HepG2 (cell line): ENCODE measurements around the gene AP3M1. TPM values are rescaled to one million over a fixed set of nuclear protein-coding genes. Genes with fewer than 3 reads are reported as not detected.

Experiments
- ARID2 ChIP-seq: sonication (generic); formaldehyde crosslinking; IDR thresholded peaks from 2 replicates; pipeline ENCODE4 v1.8.1; 2022; ENCODE audit warnings: mild to moderate bottlenecking, missing genetic modification reagents, borderline replicate concordance
- CCAR2 ChIP-seq: fragments of 200-400 bp; formaldehyde crosslinking; optimal IDR thresholded peaks from 2 replicates; pipeline ENCODE3; 2018; ENCODE audit warnings: low read depth, mild to moderate bottlenecking, low read length, moderate library complexity
- DNMT3B ChIP-seq: conservative IDR thresholded peaks from 2 replicates; pipeline ENCODE4 v1.6.1; 2016; ENCODE audit warnings: missing biosample characterization, control low read depth
- HIVEP1 ChIP-seq: sonication (generic); formaldehyde crosslinking; IDR thresholded peaks from 2 replicates; pipeline ENCODE4 v1.4.0; 2020; ENCODE audit warnings: mild to moderate bottlenecking, missing genetic modification reagents
- KDM3A ChIP-seq: IDR thresholded peaks from 2 replicates; pipeline ENCODE4 v1.6.1; 2018; ENCODE audit warnings: low read depth, missing compliant biosample characterization
- MXD4 ChIP-seq: IDR thresholded peaks from 2 replicates; pipeline ENCODE4 v1.6.1; 2016; ENCODE audit warnings: mild to moderate bottlenecking, missing biosample characterization, missing genetic modification reagents
- NR2F2 ChIP-seq: IDR thresholded peaks from 2 replicates; pipeline ENCODE4 v1.6.1; 2012; ENCODE audit warnings: low read depth, inconsistent platforms, borderline replicate concordance
- NR3C1 ChIP-seq: sonication (generic); formaldehyde crosslinking; IDR thresholded peaks from 2 replicates; pipeline ENCODE4 v1.4.0; 2020; ENCODE audit warnings: missing genetic modification reagents
- RELA ChIP-seq: sonication (generic); formaldehyde crosslinking; IDR thresholded peaks from 2 replicates; pipeline ENCODE4 v1.4.0; 2020; ENCODE audit warnings: missing genetic modification reagents
- RFX1 ChIP-seq: fragments of 450-650 bp; IDR thresholded peaks from 2 replicates; pipeline ENCODE4 v1.6.1; 2017
- SOX13 ChIP-seq, 3 experiments: fragments of 450-650 bp in 1 of 3; sonication (generic) in 1 of 3; formaldehyde crosslinking in 1 of 3; IDR thresholded peaks in 2 of 3; conservative IDR thresholded peaks in 1 of 3; 2 replicates each; pipeline versions ENCODE4 v1.5.0 to v1.6.1; 2016 to 2020; ENCODE audit warnings: antibody characterized with exemption in 1 of 3, mild to moderate bottlenecking in 1 of 3, missing compliant biosample characterization in 1 of 3, missing genetic modification reagents in 1 of 3, moderate library complexity in 1 of 3
- ZBTB7A ChIP-seq: sonication (generic); formaldehyde crosslinking; IDR thresholded peaks from 2 replicates; pipeline ENCODE4 v1.8.0; 2022; ENCODE audit warnings: mild to moderate bottlenecking, missing genetic modification reagents
- ZIK1 ChIP-seq: sonication (generic); formaldehyde crosslinking; IDR thresholded peaks from 2 replicates; pipeline ENCODE4 v1.5.0; 2020; ENCODE audit warnings: mild to moderate bottlenecking, low read depth, missing genetic modification reagents, borderline replicate concordance
- ZNF124 ChIP-seq: sonication (generic); formaldehyde crosslinking; IDR thresholded peaks from 2 replicates; pipeline ENCODE4 v1.4.0; 2020; ENCODE audit warnings: missing genetic modification reagents
- ZNF160 ChIP-seq: sonication (generic); formaldehyde crosslinking; IDR thresholded peaks from 2 replicates; pipeline ENCODE4 v1.8.0; 2022; ENCODE audit warnings: mild to moderate bottlenecking, inconsistent platforms, missing genetic modification reagents
- ZNF382 ChIP-seq: sonication (generic); formaldehyde crosslinking; IDR thresholded peaks from 2 replicates; pipeline ENCODE4 v1.5.0; 2020; ENCODE audit warnings: missing genetic modification reagents, mild to moderate bottlenecking, borderline replicate concordance
- ZNF446 ChIP-seq: sonication (generic); formaldehyde crosslinking; IDR thresholded peaks from 2 replicates; pipeline ENCODE4 v1.5.0; 2020; ENCODE audit warnings: mild to moderate bottlenecking, missing genetic modification reagents
- ZNF562 ChIP-seq: sonication (generic); formaldehyde crosslinking; IDR thresholded peaks from 2 replicates; pipeline ENCODE4 v1.8.0; 2022; ENCODE audit warnings: missing genetic modification reagents, borderline replicate concordance
- ZNF564 ChIP-seq: sonication (generic); formaldehyde crosslinking; IDR thresholded peaks from 2 replicates; pipeline ENCODE4 v1.8.1; 2023; ENCODE audit warnings: mild to moderate bottlenecking, missing genetic modification reagents
- ZNF615 ChIP-seq: sonication (generic); formaldehyde crosslinking; IDR thresholded peaks from 2 replicates; pipeline ENCODE4 v1.5.0; 2020; ENCODE audit warnings: mild to moderate bottlenecking, missing genetic modification reagents, borderline replicate concordance
- ZNF629 ChIP-seq: sonication (generic); formaldehyde crosslinking; conservative IDR thresholded peaks from 2 replicates; pipeline ENCODE4 v1.5.0; 2020; ENCODE audit warnings: missing genetic modification reagents
- ZNF674 ChIP-seq: sonication (generic); formaldehyde crosslinking; IDR thresholded peaks from 2 replicates; pipeline ENCODE4 v1.5.0; 2020; ENCODE audit warnings: low read depth, mild to moderate bottlenecking, missing genetic modification reagents
- ZNF724P ChIP-seq: sonication (generic); formaldehyde crosslinking; IDR thresholded peaks from 2 replicates; pipeline ENCODE4 v1.8.0; 2022; ENCODE audit warnings: missing genetic modification reagents, borderline replicate concordance
- ZNF772 ChIP-seq: sonication (generic); formaldehyde crosslinking; IDR thresholded peaks from 2 replicates; pipeline ENCODE4 v1.5.0; 2020; ENCODE audit warnings: mild to moderate bottlenecking, missing genetic modification reagents
- ZNF816 ChIP-seq: sonication (generic); formaldehyde crosslinking; IDR thresholded peaks from 2 replicates; pipeline ENCODE4 v1.8.0; 2022; ENCODE audit warnings: missing genetic modification reagents, mild to moderate bottlenecking, borderline replicate concordance
- ZNF891 ChIP-seq: sonication (generic); formaldehyde crosslinking; IDR thresholded peaks from 2 replicates; pipeline ENCODE4 v1.5.0; 2020; ENCODE audit warnings: mild to moderate bottlenecking, missing genetic modification reagents
- ZSCAN25 ChIP-seq: sonication (generic); formaldehyde crosslinking; IDR thresholded peaks from 2 replicates; pipeline ENCODE4 v1.8.0; 2022; ENCODE audit warnings: mild to moderate bottlenecking, missing genetic modification reagents
- polyA plus RNA-seq, 8 experiments: library from polyadenylated mRNA; depleted of rRNA in 3 of 8; stranded (reverse) in 7 of 8; unstranded in 1 of 8; fragments of >200 nt; fragmentation: Illumina TruSeq in 4 of 8; extraction: Trizol in 4 of 8; gene quantifications; 2 replicates each; pipeline versions ENCODE4 v1.2.1 to v1.2.3, GENCODE V29; 2011 to 2016; ENCODE audit warnings: low read depth in 4 of 8, missing spikeins in 1 of 8, mixed read lengths in 1 of 8; ENCODE audit not compliant: insufficient read depth in 1 of 8
- total RNA-seq, 5 experiments: library from RNA; depleted of rRNA; stranded (reverse); fragments of >200 nt; fragmentation: Illumina TruSeq; extraction: Trizol; gene quantifications; 2 replicates each; pipeline ENCODE4 v1.2.3, GENCODE V29; 2016; ENCODE audit warnings: low read depth in 1 of 5
- TF ChIP-seq, protein P1 (sequence below): sonication (generic); formaldehyde crosslinking; conservative IDR thresholded peaks from 2 replicates; pipeline ENCODE4 v1.8.1; 2023; ENCODE audit warnings: missing genetic modification reagents
- TF ChIP-seq, protein P2 (sequence below): sonication (generic); formaldehyde crosslinking; IDR thresholded peaks from 2 replicates; pipeline ENCODE4 v1.4.0; 2020; ENCODE audit warnings: missing genetic modification reagents, low read depth, mild to moderate bottlenecking, borderline replicate concordance

The AP3M1 gene
- total and polyA plus RNA-seq, 2 of the 13 experiments (the other 11 are each of a cell fraction or from before 2014, with no cell fraction given), result 29.0 to 31.6 TPM

DNA sequence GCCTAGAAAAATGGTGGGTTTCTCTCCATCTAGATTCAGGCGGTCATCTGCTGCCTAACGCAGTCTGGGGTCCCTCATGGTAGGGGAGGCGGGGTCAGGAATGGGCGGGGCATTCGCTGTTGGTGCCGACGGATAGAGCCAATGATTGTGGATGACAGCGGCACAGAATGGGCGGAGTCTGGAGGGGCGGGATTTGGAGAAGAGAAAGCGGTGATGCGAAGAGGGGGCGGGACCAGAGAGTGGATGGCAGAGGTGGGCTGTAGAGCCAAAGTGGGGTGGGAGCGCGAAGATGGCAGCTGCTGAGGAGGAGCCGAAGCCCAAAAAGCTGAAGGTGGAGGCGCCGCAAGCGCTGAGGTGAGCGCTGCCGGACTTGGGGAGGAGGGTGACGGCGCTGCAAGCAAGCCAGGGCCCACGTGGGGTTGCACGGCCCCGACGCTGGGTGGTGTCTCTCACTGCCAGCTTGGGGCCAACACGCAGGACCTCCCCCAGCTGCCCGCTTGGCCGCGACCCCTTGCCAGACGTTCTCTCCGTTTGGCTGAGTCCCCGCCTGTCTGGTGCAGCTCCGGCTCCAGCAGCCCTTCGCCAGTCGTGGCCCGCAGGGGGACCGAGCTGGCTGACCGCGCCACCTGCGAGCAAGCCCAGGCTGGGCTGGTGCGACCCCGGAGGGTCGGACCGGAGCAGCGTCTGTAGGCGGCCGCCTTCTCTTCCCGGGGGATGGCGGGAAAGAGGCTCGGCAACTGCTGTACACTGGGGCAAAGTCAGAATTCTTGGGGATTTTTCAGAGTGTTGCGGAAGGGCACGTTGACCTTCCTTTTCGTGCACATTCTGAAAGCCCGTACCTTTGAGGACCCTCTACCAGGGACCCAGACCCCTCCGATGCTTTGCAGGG lies 606 bp upstream of the AP3M1 start, which contains the start of gene ADK (continued):
- TF ChIP-seq ZNF562, result no peak
- no peak for TF ChIP-seq CCAR2
- peak; percentile 94; the same call in 1 of the 2 replicates for TF ChIP-seq ZBTB7A (CRISPR knock-in tag)
- no peak for TF ChIP-seq ZNF615 (CRISPR knock-in tag)
- TF ChIP-seq DNMT3B (CRISPR knock-in tag), result no peak
- TF ChIP-seq ZNF674 (CRISPR knock-in tag), result no peak
- peak; percentile 69; the same call in 1 of the 2 replicates for TF ChIP-seq ZNF724P (CRISPR knock-in tag)
- TF ChIP-seq ZSCAN25 (CRISPR knock-in tag), result peak; percentile 57; the same call in 1 of the 2 replicates
- TF ChIP-seq NR3C1, result no peak
- no peak for TF ChIP-seq ZNF446 (CRISPR knock-in tag)
- no peak for TF ChIP-seq ARID2 (CRISPR knock-in tag)
- TF ChIP-seq ZNF124 (CRISPR knock-in tag), result 0 out of 2 replicates have a peak, but pooled peaks have one; percentile 38
- TF ChIP-seq KDM3A, result peak; percentile 13; the same call in 1 of the 2 replicates
- TF ChIP-seq ZNF629 (CRISPR knock-in tag), result 0 out of 2 replicates have a peak, but pooled peaks have one; percentile 23
- TF ChIP-seq SOX13 (IDR thresholded peaks at IDR 0.05), result no peak
- peak in 1 of 2 experiments; percentile 12; a peak in 1 of 4 replicates for TF ChIP-seq SOX13 (CRISPR knock-in tag; conservative IDR thresholded peaks at IDR 0.05 in 1 of 2, IDR thresholded peaks at IDR 0.05 in 1 of 2)
- peak; percentile 90 for TF ChIP-seq ZNF891 (CRISPR knock-in tag)
- no peak for TF ChIP-seq ZNF816 (CRISPR knock-in tag)
- peak; percentile 87; the same call in 1 of the 2 replicates for TF ChIP-seq MXD4
- TF ChIP-seq, protein P1, sequence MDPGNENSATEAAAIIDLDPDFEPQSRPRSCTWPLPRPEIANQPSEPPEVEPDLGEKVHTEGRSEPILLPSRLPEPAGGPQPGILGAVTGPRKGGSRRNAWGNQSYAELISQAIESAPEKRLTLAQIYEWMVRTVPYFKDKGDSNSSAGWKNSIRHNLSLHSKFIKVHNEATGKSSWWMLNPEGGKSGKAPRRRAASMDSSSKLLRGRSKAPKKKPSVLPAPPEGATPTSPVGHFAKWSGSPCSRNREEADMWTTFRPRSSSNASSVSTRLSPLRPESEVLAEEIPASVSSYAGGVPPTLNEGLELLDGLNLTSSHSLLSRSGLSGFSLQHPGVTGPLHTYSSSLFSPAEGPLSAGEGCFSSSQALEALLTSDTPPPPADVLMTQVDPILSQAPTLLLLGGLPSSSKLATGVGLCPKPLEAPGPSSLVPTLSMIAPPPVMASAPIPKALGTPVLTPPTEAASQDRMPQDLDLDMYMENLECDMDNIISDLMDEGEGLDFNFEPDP (CRISPR knock-in tag), result no peak
- TF ChIP-seq ZNF382 (CRISPR knock-in tag), result no peak
- TF ChIP-seq RFX1, result no peak
- TF ChIP-seq ZNF564 (CRISPR knock-in tag), result no peak
- TF ChIP-seq, protein P2, sequence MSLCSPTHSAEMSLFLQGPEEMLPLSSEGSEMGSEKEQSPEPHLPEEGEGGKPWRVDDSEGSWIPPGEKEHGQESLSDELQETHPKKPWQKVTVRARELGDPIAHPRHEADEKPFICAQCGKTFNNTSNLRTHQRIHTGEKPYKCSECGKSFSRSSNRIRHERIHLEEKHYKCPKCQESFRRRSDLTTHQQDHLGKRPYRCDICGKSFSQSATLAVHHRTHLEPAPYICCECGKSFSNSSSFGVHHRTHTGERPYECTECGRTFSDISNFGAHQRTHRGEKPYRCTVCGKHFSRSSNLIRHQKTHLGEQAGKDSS (CRISPR knock-in tag), result peak; percentile 75
- 0 out of 2 replicates have a peak, but pooled peaks have one; percentile 10 for TF ChIP-seq ZNF772
- peak; percentile 72; the same call in 1 of the 2 replicates for TF ChIP-seq ZNF160 (CRISPR knock-in tag)
- 0 out of 2 replicates have a peak, but pooled peaks have one; percentile 75 for TF ChIP-seq ZIK1 (CRISPR knock-in tag)
- TF ChIP-seq RELA (CRISPR knock-in tag), result 0 out of 2 replicates have a peak, but pooled peaks have one; percentile 58
- no peak for TF ChIP-seq NR2F2
- peak; percentile 61; the same call in 1 of the 2 replicates for TF ChIP-seq HIVEP1 (CRISPR knock-in tag)
